ENCODE results near the gene PPP1CC. TPM values are rescaled to one million over a fixed set of nuclear protein-coding genes. Genes with fewer than 3 reads are reported as not detected.
A peak's percentile ranks its signal among the peaks of the same experiment; 100 is the strongest.
"Not testable (repeated sequence)": the region's sequence is repeated elsewhere in the genome, so short reads cannot be mapped to it uniquely, and the experiment has no call there.

The PPP1CC gene
- total RNA-seq, 1 donor, result 158 TPM

- Histone ChIP-seq H3K27me3 (ENCODE audit: insufficient read depth, low read length) (no peaks in the 10 kb centered on the region), H3K4me1 (ENCODE audit: insufficient read depth, low read length) (peaks cover 43% of the 10 kb centered on the region), H3K4me3 (ENCODE audit: low read length) (peak overlapping the region; percentile 96), H3K9me3 (ENCODE audit: low read depth, low read length) (no peaks in the 10 kb centered on the region)
Observed at GRCh38 chr12:110742096-110742717, 484 bp downstream of the PPP1CC start.

- H3K9me3 ChIP-seq (ENCODE audit: low read depth, low read length), result no peaks in the 10 kb centered on the region
- H3K4me3 ChIP-seq (ENCODE audit: low read length), result peak overlapping the region; percentile 96
- H3K4me1 ChIP-seq (ENCODE audit: insufficient read depth, low read length), result peaks cover 47% of the 10 kb centered on the region
- H3K27me3 ChIP-seq (ENCODE audit: insufficient read depth, low read length), result no peaks in the 10 kb centered on the region
Observed at GRCh38 chr12:110741341-110742095, 1.2 kb downstream of the PPP1CC start.

GRCh38 chr12:110739894-110740293 is 2.8 kb downstream of the PPP1CC start:
- H3K27me3 ChIP-seq (ENCODE audit: insufficient read depth, low read length), result no peaks in the 10 kb centered on the region
- no peaks in the 10 kb centered on the region for H3K9me3 ChIP-seq (ENCODE audit: low read depth, low read length)
- H3K4me3 ChIP-seq (ENCODE audit: low read length), result no peak overlapping the region
- peaks cover 51% of the 10 kb centered on the region for H3K4me1 ChIP-seq (ENCODE audit: insufficient read depth, low read length)

GRCh38 chr12:110739488-110739887 is 3.2 kb downstream of the PPP1CC start:
- H3K9me3 ChIP-seq (ENCODE audit: low read depth, low read length), result no peaks in the 10 kb centered on the region
- no peaks in the 10 kb centered on the region for H3K27me3 ChIP-seq (ENCODE audit: insufficient read depth, low read length)
- H3K4me1 ChIP-seq (ENCODE audit: insufficient read depth, low read length), result peaks cover 53% of the 10 kb centered on the region
- H3K4me3 ChIP-seq (ENCODE audit: low read length), result no peak overlapping the region

GRCh38 chr12:110737532-110737931 is 5.2 kb downstream of the PPP1CC start:
- H3K4me3 ChIP-seq (ENCODE audit: low read length), result no peak overlapping the region
- no peaks in the 10 kb centered on the region for H3K27me3 ChIP-seq (ENCODE audit: insufficient read depth, low read length)
- no peaks in the 10 kb centered on the region for H3K9me3 ChIP-seq (ENCODE audit: low read depth, low read length)
- H3K4me1 ChIP-seq (ENCODE audit: insufficient read depth, low read length), result peaks cover 62% of the 10 kb centered on the region

- H3K4me3 ChIP-seq (ENCODE audit: low read length); H3K27me3 ChIP-seq (ENCODE audit: insufficient read depth, low read length); H3K9me3 ChIP-seq (ENCODE audit: low read depth, low read length): not testable (repeated sequence)
- peaks cover 62% of the 10 kb centered on the region for H3K4me1 ChIP-seq (ENCODE audit: insufficient read depth, low read length)
Observed at GRCh38 chr12:110737016-110737415, 5.7 kb downstream of the PPP1CC start.

GRCh38 chr12:110733900-110734299 is 8.8 kb downstream of the PPP1CC start:
- no peaks in the 10 kb centered on the region for H3K27me3 ChIP-seq (ENCODE audit: insufficient read depth, low read length)
- H3K9me3 ChIP-seq (ENCODE audit: low read depth, low read length), result no peaks in the 10 kb centered on the region
- H3K4me1 ChIP-seq (ENCODE audit: insufficient read depth, low read length), result peaks cover 46% of the 10 kb centered on the region
- H3K4me3 ChIP-seq (ENCODE audit: low read length), result no peak overlapping the region

- Histone ChIP-seq H3K4me1 (ENCODE audit: insufficient read depth, low read length) (peaks cover 42% of the 10 kb centered on the region), H3K27me3 (ENCODE audit: insufficient read depth, low read length) (no peaks in the 10 kb centered on the region), H3K4me3 (ENCODE audit: low read length) (no peak overlapping the region), H3K9me3 (ENCODE audit: low read depth, low read length) (no peaks in the 10 kb centered on the region)
Observed at GRCh38 chr12:110733089-110733715, 9.5 kb downstream of the PPP1CC start.

- Histone ChIP-seq H3K27me3 (ENCODE audit: insufficient read depth, low read length) (no peaks in the 10 kb centered on the region), H3K9me3 (ENCODE audit: low read depth, low read length) (no peaks in the 10 kb centered on the region), H3K4me3 (ENCODE audit: low read length) (no peak overlapping the region), H3K4me1 (ENCODE audit: insufficient read depth, low read length) (peaks cover 35% of the 10 kb centered on the region)
Observed at GRCh38 chr12:110732572-110732971, 10.1 kb downstream of the PPP1CC start.

- Histone ChIP-seq H3K4me1 (ENCODE audit: insufficient read depth, low read length) (peaks cover 37% of the 10 kb centered on the region), H3K27me3 (ENCODE audit: insufficient read depth, low read length) (no peaks in the 10 kb centered on the region), H3K4me3 (ENCODE audit: low read length) (no peak overlapping the region), H3K9me3 (ENCODE audit: low read depth, low read length) (no peaks in the 10 kb centered on the region)
Observed at GRCh38 chr12:110731479-110731878, 11.2 kb downstream of the PPP1CC start.

GRCh38 chr12:110728628-110729027 is 14.1 kb downstream of the PPP1CC start:
- H3K9me3 ChIP-seq (ENCODE audit: low read depth, low read length), result no peaks in the 10 kb centered on the region
- H3K27me3 ChIP-seq (ENCODE audit: insufficient read depth, low read length), result no peaks in the 10 kb centered on the region
- peaks cover 22% of the 10 kb centered on the region for H3K4me1 ChIP-seq (ENCODE audit: insufficient read depth, low read length)
- no peak overlapping the region for H3K4me3 ChIP-seq (ENCODE audit: low read length)

- H3K9me3 ChIP-seq (ENCODE audit: low read depth, low read length), result no peaks in the 10 kb centered on the region
- no peaks in the 10 kb centered on the region for H3K27me3 ChIP-seq (ENCODE audit: insufficient read depth, low read length)
- peaks cover 15% of the 10 kb centered on the region for H3K4me1 ChIP-seq (ENCODE audit: insufficient read depth, low read length)
- H3K4me3 ChIP-seq (ENCODE audit: low read length), result no peak overlapping the region
Observed at GRCh38 chr12:110726708-110727369, 15.9 kb downstream of the PPP1CC start.

GRCh38 chr12:110726028-110726427 is 16.7 kb downstream of the PPP1CC start:
- Histone ChIP-seq H3K4me1 (ENCODE audit: insufficient read depth, low read length) (peaks cover 15% of the 10 kb centered on the region), H3K9me3 (ENCODE audit: low read depth, low read length) (no peaks in the 10 kb centered on the region), H3K27me3 (ENCODE audit: insufficient read depth, low read length) (no peaks in the 10 kb centered on the region), H3K4me3 (ENCODE audit: low read length) (no peak overlapping the region)

- peaks cover 15% of the 10 kb centered on the region for H3K4me1 ChIP-seq (ENCODE audit: insufficient read depth, low read length)
Observed at GRCh38 chr12:110725267-110725666, 17.4 kb downstream of the PPP1CC start.

GRCh38 chr12:110722892-110723291 is 19.8 kb downstream of the PPP1CC start:
- H3K4me3 ChIP-seq (ENCODE audit: low read length); H3K4me1 ChIP-seq (ENCODE audit: insufficient read depth, low read length); H3K9me3 ChIP-seq (ENCODE audit: low read depth, low read length); H3K27me3 ChIP-seq (ENCODE audit: insufficient read depth, low read length): not testable (repeated sequence)

More at GRCh38 chr12:110725267-110725666, 17.4 kb downstream of the PPP1CC start:
- no peaks in the 10 kb centered on the region for H3K9me3 ChIP-seq (ENCODE audit: low read depth, low read length)
- H3K4me3 ChIP-seq (ENCODE audit: low read length), result no peak overlapping the region
- no peaks in the 10 kb centered on the region for H3K27me3 ChIP-seq (ENCODE audit: insufficient read depth, low read length)
